22Rv1 (cell line): ENCODE results near the gene LCN6.

Experiments used
- ZFX ChIP-seq: fragments of 450-650 bp; IDR thresholded peaks from 2 replicates; pipeline ENCODE4 v1.6.1; 2017; ENCODE audit warnings: antibody characterized with exemption, borderline replicate concordance
- TF ChIP-seq, protein P1 (sequence below): fragments of 450-650 bp; IDR thresholded peaks from 2 replicates; pipeline ENCODE4 v1.5.1; 2017; ENCODE audit warnings: mild to moderate bottlenecking

DNA sequence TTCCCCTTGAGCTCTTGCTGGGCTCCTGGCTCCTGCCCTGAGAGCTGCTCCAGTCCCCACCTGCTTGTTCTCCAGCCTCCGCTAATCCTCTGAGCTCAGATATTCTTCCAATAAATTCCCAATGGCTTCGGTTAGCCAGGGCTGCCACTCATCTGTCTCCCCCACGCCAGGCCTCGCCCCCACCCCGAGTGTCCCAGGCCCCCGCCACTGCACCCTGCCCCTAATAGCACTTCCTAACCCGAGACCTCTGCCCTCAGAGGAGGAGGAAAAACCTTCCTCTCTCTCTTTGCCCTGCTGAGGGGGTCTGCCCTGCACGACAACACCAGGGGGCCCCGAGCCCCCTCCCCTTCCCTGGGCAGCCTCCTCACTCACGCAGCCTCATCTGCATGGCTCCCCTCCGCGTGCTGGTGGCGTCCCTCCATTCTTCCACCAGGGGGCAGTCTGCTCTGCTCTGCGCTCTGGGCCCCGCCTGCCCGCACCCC, 21.4 kb upstream of the LCN6 start:
- TF ChIP-seq, protein P1, sequence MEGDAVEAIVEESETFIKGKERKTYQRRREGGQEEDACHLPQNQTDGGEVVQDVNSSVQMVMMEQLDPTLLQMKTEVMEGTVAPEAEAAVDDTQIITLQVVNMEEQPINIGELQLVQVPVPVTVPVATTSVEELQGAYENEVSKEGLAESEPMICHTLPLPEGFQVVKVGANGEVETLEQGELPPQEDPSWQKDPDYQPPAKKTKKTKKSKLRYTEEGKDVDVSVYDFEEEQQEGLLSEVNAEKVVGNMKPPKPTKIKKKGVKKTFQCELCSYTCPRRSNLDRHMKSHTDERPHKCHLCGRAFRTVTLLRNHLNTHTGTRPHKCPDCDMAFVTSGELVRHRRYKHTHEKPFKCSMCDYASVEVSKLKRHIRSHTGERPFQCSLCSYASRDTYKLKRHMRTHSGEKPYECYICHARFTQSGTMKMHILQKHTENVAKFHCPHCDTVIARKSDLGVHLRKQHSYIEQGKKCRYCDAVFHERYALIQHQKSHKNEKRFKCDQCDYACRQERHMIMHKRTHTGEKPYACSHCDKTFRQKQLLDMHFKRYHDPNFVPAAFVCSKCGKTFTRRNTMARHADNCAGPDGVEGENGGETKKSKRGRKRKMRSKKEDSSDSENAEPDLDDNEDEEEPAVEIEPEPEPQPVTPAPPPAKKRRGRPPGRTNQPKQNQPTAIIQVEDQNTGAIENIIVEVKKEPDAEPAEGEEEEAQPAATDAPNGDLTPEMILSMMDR = peak; percentile 49
- TF ChIP-seq ZFX = no peak
